C4-2B (cell line): ENCODE data around the gene RPEL1.

Experiments
- CTCF ChIP-seq: fragments of 450-650 bp; conservative IDR thresholded peaks from 2 replicates; pipeline ENCODE4 v1.5.1; 2017; ENCODE audit warnings: mild to moderate bottlenecking
- ZFX ChIP-seq: fragments of 450-650 bp; IDR thresholded peaks from 2 replicates; pipeline ENCODE4 v1.6.1; 2017

GRCh38 chr10:103265717-103266329 lies 20.1 kb downstream of the RPEL1 start:
- TF ChIP-seq ZFX = no peak
- TF ChIP-seq CTCF = no peak
